Skin epidermis (tissue), 12 donors: ENCODE results near the gene FAM163A.
"Not testable (repeated sequence)": the region's sequence is repeated elsewhere in the genome, so short reads cannot be mapped to it uniquely, and the experiment has no call there.

Experiments
- H3K27ac ChIP-seq, 21 experiments: fragments of 200-600 bp; sonication (generic) in 11 of 21; one replicate each; pipeline ENCODE4 v1.5.0; 2020; ENCODE audit warnings: mild to moderate bottlenecking in 3 of 21, inconsistent platforms in 2 of 21, moderate library complexity in 2 of 21
- H3K4me3 ChIP-seq, 7 experiments: fragments of 200-600 bp; sonication (generic) in 2 of 7; one replicate each; pipeline ENCODE4 v1.5.0; 2020; ENCODE audit warnings: inconsistent platforms in 2 of 7, mild to moderate bottlenecking in 2 of 7, moderate library complexity in 1 of 7

FAM163A gene

GRCh38 chr1:179742717-179743678 lies at the start of gene FAM163A:
FAM163A (plus strand) TSS chr1:179743291; CDS start chr1:179813098, 69,807 bp downstream.
- Histone ChIP-seq H3K4me3 (peak within 1 kb of the TSS in 2 of 7 experiments; percentile 15 to 21), H3K27ac (no peak within 1 kb of the TSS)

GRCh38 chr1:179694530-179694929 lies 48.6 kb upstream of the FAM163A start:
- not testable (repeated sequence) for H3K4me3 ChIP-seq, H3K27ac ChIP-seq

GRCh38 chr1:179702946-179703539 lies 40.0 kb upstream of the FAM163A start:
- Histone ChIP-seq H3K27ac (no peak overlapping the region), H3K4me3 (no peak overlapping the region)

- H3K27ac ChIP-seq: no peak overlapping the region
- no peak overlapping the region for H3K4me3 ChIP-seq
Measured at GRCh38 chr1:179706339-179706941, 36.7 kb upstream of the FAM163A start.

- H3K27ac ChIP-seq: no peak overlapping the region
- H3K4me3 ChIP-seq: no peak overlapping the region
Measured at GRCh38 chr1:179707406-179707805, 35.7 kb upstream of the FAM163A start.

GRCh38 chr1:179708434-179709195 lies 34.5 kb upstream of the FAM163A start:
- no peak overlapping the region for H3K27ac ChIP-seq
- no peak overlapping the region for H3K4me3 ChIP-seq

GRCh38 chr1:179709841-179710329 lies 33.2 kb upstream of the FAM163A start:
- no peak overlapping the region for H3K4me3 ChIP-seq
- H3K27ac ChIP-seq: no peak overlapping the region

GRCh38 chr1:179714159-179714558 lies 28.9 kb upstream of the FAM163A start:
- H3K27ac ChIP-seq: no peak overlapping the region
- H3K4me3 ChIP-seq: no peak overlapping the region

GRCh38 chr1:179714623-179715022 lies 28.5 kb upstream of the FAM163A start:
- no peak overlapping the region for H3K27ac ChIP-seq
- no peak overlapping the region for H3K4me3 ChIP-seq

- H3K27ac ChIP-seq: no peak overlapping the region
Measured at GRCh38 chr1:179719272-179719671, 23.8 kb upstream of the FAM163A start.

GRCh38 chr1:179728271-179728670 lies 14.8 kb upstream of the FAM163A start:
- no peak overlapping the region for H3K4me3 ChIP-seq

More at GRCh38 chr1:179719272-179719671, 23.8 kb upstream of the FAM163A start:
- H3K4me3 ChIP-seq: no peak overlapping the region

GRCh38 chr1:179729881-179730280 lies 13.2 kb upstream of the FAM163A start:
- no peak overlapping the region for H3K4me3 ChIP-seq
- H3K27ac ChIP-seq: no peak overlapping the region

More at GRCh38 chr1:179728271-179728670, 14.8 kb upstream of the FAM163A start:
- H3K27ac ChIP-seq: no peak overlapping the region

- no peak overlapping the region for H3K27ac ChIP-seq
- no peak overlapping the region for H3K4me3 ChIP-seq
Measured at GRCh38 chr1:179731643-179732042, 11.4 kb upstream of the FAM163A start.

GRCh38 chr1:179742291-179742690 lies 800 bp upstream of the FAM163A start:
- Histone ChIP-seq H3K4me3 (no peak overlapping the region), H3K27ac (no peak overlapping the region)

GRCh38 chr1:179743679-179744400 lies 749 bp downstream of the FAM163A start:
- Histone ChIP-seq H3K27ac (no peak overlapping the region), H3K4me3 (peak overlapping the region in 2 of 7 experiments; percentile 15 to 21)

GRCh38 chr1:179744401-179745130 lies 1.5 kb downstream of the FAM163A start:
- Histone ChIP-seq H3K4me3 (no peak overlapping the region), H3K27ac (no peak overlapping the region)

GRCh38 chr1:179745131-179745611 lies 2.1 kb downstream of the FAM163A start:
- Histone ChIP-seq H3K4me3 (no peak overlapping the region), H3K27ac (no peak overlapping the region)

- H3K27ac ChIP-seq: no peak overlapping the region
Measured at GRCh38 chr1:179745743-179746142, 2.7 kb downstream of the FAM163A start.

More at GRCh38 chr1:179745743-179746142, 2.7 kb downstream of the FAM163A start:
- no peak overlapping the region for H3K4me3 ChIP-seq
